GM21423 (cell line): ENCODE data around the gene GPSM1.

Experiments used
- ATAC-seq: cut with Tn5 transposase; IDR thresholded peaks from one replicate; pipeline ENCODE4 v1.9.1; 2021; ENCODE audit warnings: mild to moderate bottlenecking, moderate library complexity; ENCODE audit not compliant: unreplicated experiment

The GPSM1 gene

GRCh38 chr9:136358888-136359287, 31.5 kb downstream of the GPSM1 start:
- ATAC-seq, result no peak

GRCh38 chr9:136359774-136360718, 32.7 kb downstream of the GPSM1 start:
- no peak for ATAC-seq

- ATAC-seq, result no peak
Measured at GRCh38 chr9:136361047-136361753, 33.9 kb downstream of the GPSM1 start.

- ATAC-seq, result no peak
Measured at GRCh38 chr9:136361754-136362449, 34.6 kb downstream of the GPSM1 start.

- ATAC-seq, result no peak
Measured at GRCh38 chr9:136362450-136362784, 35.1 kb downstream of the GPSM1 start.

- peak; percentile 76 for ATAC-seq
Measured at GRCh38 chr9:136363106-136363948, 36.0 kb downstream of the GPSM1 start, which contains the start of gene DNLZ. Gene DNLZ (minus strand): TSS chr9:136363744. CDS start chr9:136363714, 30 bp downstream.

- ATAC-seq, result no peak
Measured at GRCh38 chr9:136363949-136364748, 36.8 kb downstream of the GPSM1 start.

- no peak for ATAC-seq
Measured at GRCh38 chr9:136364942-136365774, 37.8 kb downstream of the GPSM1 start.

- ATAC-seq, result no peak
Measured at GRCh38 chr9:136365775-136366222, 38.5 kb downstream of the GPSM1 start.

- no peak for ATAC-seq
Measured at GRCh38 chr9:136366826-136367225, 39.5 kb downstream of the GPSM1 start.

GRCh38 chr9:136367296-136368145, 40.2 kb downstream of the GPSM1 start:
- no peak for ATAC-seq

GRCh38 chr9:136368190-136368589, 40.9 kb downstream of the GPSM1 start:
- ATAC-seq, result no peak

GRCh38 chr9:136370037-136370436, 42.7 kb downstream of the GPSM1 start:
- ATAC-seq, result no peak

GRCh38 chr9:136370687-136371532, 43.6 kb downstream of the GPSM1 start:
- no peak for ATAC-seq

GRCh38 chr9:136371533-136371880, 44.2 kb downstream of the GPSM1 start:
- ATAC-seq, result no peak

GRCh38 chr9:136372006-136372405, 44.7 kb downstream of the GPSM1 start:
- ATAC-seq, result no peak
